GM12878 (cell line): ENCODE data around the gene INTU. TPM values are rescaled to one million over a fixed set of nuclear protein-coding genes. Genes with fewer than 3 reads are reported as not detected.

Experiments used
- ATAC-seq: fragments of 200-7000 bp; cut with Tn5 transposase; 3 replicates; pipeline ENCODE4 v1.9.1; 2020; ENCODE audit warnings: mild to moderate bottlenecking, moderate library complexity
- BruUV-seq: library from RNA; stranded (reverse); fragments of 400-500 nt; replicated peaks from 2 replicates; lab custom pipeline; 2021; lab: Mats Ljungman, UMichigan
- CTCF ChIA-PET: fragments of 300-600 bp; sonication (Branson Sonifier 250); formaldehyde crosslinking; extraction: SDS; loops from one replicate; lab custom pipeline; 2021; ENCODE audit warnings: inconsistent platforms; lab: Yijun Ruan, JAX
- POLR2A ChIA-PET: fragments of 350-600 bp; formaldehyde crosslinking; extraction: SDS; loops from one replicate; lab custom pipeline; 2021; ENCODE audit warnings: inconsistent platforms; lab: Charles Lee
- RAD21 ChIA-PET: fragments of 300-600 bp; sonication (Branson Sonifier 250); formaldehyde crosslinking; loops from one replicate; lab custom pipeline; 2023; ENCODE audit warnings: antibody characterized with exemption; ENCODE audit not compliant: unreplicated experiment; lab: Charles Lee
- SMC1A ChIA-PET: fragments of 300-600 bp; sonication (Branson Sonifier 250); formaldehyde crosslinking; loops from one replicate; lab custom pipeline; 2023; ENCODE audit not compliant: unreplicated experiment, uncharacterized antibody; lab: Charles Lee
- DNase-seq: peaks from one replicate; pipeline ENCODE4 v3.0.0-alpha.2; 2011; ENCODE audit warnings: low read depth, low spot score
- FAIRE-seq: peaks from 3 replicates; lab custom pipeline; 2011; peaks lifted over from hg19 to GRCh38; lab: Jason Lieb, UNC
- H2AFZ ChIP-seq: 2 replicates; pipeline ENCODE4 v1.6.0; 2011; ENCODE audit warnings: low read depth, low read length, control low read depth; ENCODE audit not compliant: control insufficient read depth
- H3K27ac ChIP-seq: 2 replicates; pipeline ENCODE4 v1.5.1; 2011; ENCODE audit warnings: control low read depth; ENCODE audit not compliant: control insufficient read depth, insufficient read depth
- H3K27me3 ChIP-seq, 2 experiments: replicated peaks in 1 of 2; 2 replicates each; pipeline versions ENCODE4 v1.6.0 to v1.6.1; 2011; ENCODE audit warnings: low read length in 1 of 2; ENCODE audit not compliant: control insufficient read depth in 2 of 2, insufficient read depth in 2 of 2
- H3K36me3 ChIP-seq, 2 experiments: 2 replicates each; pipeline ENCODE4 v1.5.1; 2011; ENCODE audit warnings: low read length in 1 of 2; ENCODE audit not compliant: control insufficient read depth in 2 of 2, insufficient read depth in 2 of 2
- H3K4me1 ChIP-seq: 2 replicates; pipeline ENCODE4 v1.6.1; 2011; ENCODE audit warnings: mild to moderate bottlenecking, low read length, moderate library complexity, mixed read lengths; ENCODE audit not compliant: control insufficient read depth, insufficient read depth
- H3K4me2 ChIP-seq: 2 replicates; pipeline ENCODE4 v1.6.0; 2011; ENCODE audit warnings: control low read depth; ENCODE audit not compliant: control insufficient read depth, insufficient read depth
- H3K4me3 ChIP-seq: fragments of 200-600 bp; sonication (generic); 2 replicates; pipeline ENCODE4 v1.5.1; 2016
- H3K79me2 ChIP-seq: 2 replicates; pipeline ENCODE4 v1.6.0; 2011; ENCODE audit warnings: low read length; ENCODE audit not compliant: control insufficient read depth, insufficient read depth
- H3K9ac ChIP-seq: 2 replicates; pipeline ENCODE4 v1.8.0; 2011; ENCODE audit warnings: low read length, control low read depth, mixed read lengths; ENCODE audit not compliant: control insufficient read depth, insufficient read depth
- H3K9me3 ChIP-seq: replicated peaks from 3 replicates; pipeline ENCODE4 v1.5.1; 2011; ENCODE audit warnings: mild to moderate bottlenecking, low read length; ENCODE audit not compliant: control insufficient read depth, insufficient read depth
- H4K20me1 ChIP-seq: 2 replicates; pipeline ENCODE4 v1.6.0; 2011; ENCODE audit not compliant: control insufficient read depth, insufficient read depth
- BCLAF1 ChIP-seq: fragments of 450-650 bp; IDR thresholded peaks from 2 replicates; pipeline ENCODE4 v1.6.1; 2017; ENCODE audit warnings: antibody characterized with exemption, mild to moderate bottlenecking, moderate library complexity
- CHD2 ChIP-seq: IDR thresholded peaks from 2 replicates; pipeline ENCODE4 v1.6.1; 2011; ENCODE audit warnings: low read depth, low read length, improper control_type of control experiment, borderline replicate concordance
- CREB1 ChIP-seq: IDR thresholded peaks from 2 replicates; pipeline ENCODE4 v1.6.1; 2012; ENCODE audit warnings: low read depth, mild to moderate bottlenecking, inconsistent platforms
- ESRRA ChIP-seq: IDR thresholded peaks from 2 replicates; pipeline ENCODE4 v1.6.1; 2012; ENCODE audit warnings: mild to moderate bottlenecking, low read length, improper control_type of control experiment
- FOXM1 ChIP-seq: IDR thresholded peaks from 2 replicates; pipeline ENCODE4 v1.6.1; 2012; ENCODE audit warnings: low read depth, mild to moderate bottlenecking, inconsistent platforms, low read length, moderate library complexity
- HCFC1 ChIP-seq: fragments of 150-350 bp; IDR thresholded peaks from 2 replicates; pipeline ENCODE4 v1.6.1; 2014; ENCODE audit warnings: low read length
- IRF4 ChIP-seq: IDR thresholded peaks from 2 replicates; pipeline ENCODE4 v1.6.1; 2011; ENCODE audit warnings: low read depth, low read length
- LARP7 ChIP-seq: fragments of 450-650 bp; IDR thresholded peaks from 2 replicates; pipeline ENCODE4 v1.6.1; 2017; ENCODE audit warnings: mild to moderate bottlenecking
- RELB ChIP-seq: fragments of 450-650 bp; IDR thresholded peaks from 2 replicates; pipeline ENCODE4 v1.6.1; 2017; ENCODE audit warnings: low read depth, mild to moderate bottlenecking, moderate library complexity
- WGBS: methylation state at CpG from one replicate; pipeline ENCODE4 v1.1.6; 2016; ENCODE audit warnings: low lambda C conversion rate; ENCODE audit not compliant: insufficient replicate concordance, insufficient coverage; ENCODE audit errors: missing lambda C conversion rate; 5-methylcytosine and 5-hydroxymethylcytosine counted together
- in situ Hi-C: fragments of 300-500 bp; cut with MboI; formaldehyde crosslinking; loops from 9 replicates; pipeline ENCODE4 v1.14.3; 2018; ENCODE audit warnings: mixed read lengths
- intact Hi-C: fragments of 100-400 bp; cut with micrococcal nuclease; formaldehyde crosslinking; loops from one replicate; pipeline ENCODE4 v1.14.2; 2022; ENCODE audit not compliant: unreplicated experiment
- polyA plus RNA-seq, 11 experiments: library from polyadenylated mRNA; depleted of rRNA in 4 of 11; unstranded in 6 of 11; stranded (reverse) in 5 of 11; fragments of >200 nt; fragmentation: Nextera tagmentation in 4 of 11; fragmentation: Illumina TruSeq in 1 of 11; extraction: Ambion mirVana in 4 of 11; extraction: Trizol in 1 of 11; gene quantifications; 1 replicate in 1 of 11; 2 replicates in 10 of 11; pipeline versions ENCODE4 v1.2.1 to v1.2.3, GENCODE V29; 2011 to 2016; ENCODE audit warnings: inconsistent platforms in 2 of 11, missing spikeins in 2 of 11, low read depth in 1 of 11
- total RNA-seq, 4 experiments: library from RNA; depleted of rRNA in 3 of 4; stranded (reverse); fragments of >200 nt in 3 of 4; fragmentation: Illumina TruSeq in 1 of 4; extraction: Trizol in 1 of 4; gene quantifications; 2 replicates each; pipeline versions ENCODE4 v1.2.1 to v1.2.3, GENCODE V29; 2013 to 2021
- TF ChIP-seq, protein P1 (sequence below), 3 experiments: IDR thresholded peaks in 2 of 3; conservative IDR thresholded peaks in 1 of 3; 2 replicates each; pipeline ENCODE4 v1.5.1; 2011; ENCODE audit warnings: low read depth in 3 of 3, low read length in 3 of 3, mild to moderate bottlenecking in 3 of 3, control low read depth in 2 of 3, moderate library complexity in 2 of 3, inconsistent platforms in 1 of 3, mixed read lengths in 1 of 3; ENCODE audit not compliant: control insufficient read depth in 2 of 3, insufficient read depth in 1 of 3; ENCODE audit errors: extremely low read depth in 1 of 3
- TF ChIP-seq, protein P2 (sequence below): IDR thresholded peaks from 2 replicates; pipeline ENCODE4 v1.6.1; 2012; ENCODE audit warnings: low read depth, low read length, improper control_type of control experiment
- TF ChIP-seq, protein P3 (sequence below): IDR thresholded peaks from 2 replicates; pipeline ENCODE4 v1.6.1; 2011; ENCODE audit warnings: low read depth, low read length, improper control_type of control experiment, borderline replicate concordance
- TF ChIP-seq, protein P4 (sequence below): fragments of 150-350 bp; IDR thresholded peaks from 2 replicates; pipeline ENCODE4 v1.6.1; 2016; ENCODE audit warnings: low read depth, low read length

Gene INTU
- total and polyA plus RNA-seq, 10 of the 15 experiments (the other 5 are each of a cell fraction or from before 2014, with no cell fraction given), result under 0.01 to 0.15 (median 0.01) TPM; not detected in 4

DNA sequence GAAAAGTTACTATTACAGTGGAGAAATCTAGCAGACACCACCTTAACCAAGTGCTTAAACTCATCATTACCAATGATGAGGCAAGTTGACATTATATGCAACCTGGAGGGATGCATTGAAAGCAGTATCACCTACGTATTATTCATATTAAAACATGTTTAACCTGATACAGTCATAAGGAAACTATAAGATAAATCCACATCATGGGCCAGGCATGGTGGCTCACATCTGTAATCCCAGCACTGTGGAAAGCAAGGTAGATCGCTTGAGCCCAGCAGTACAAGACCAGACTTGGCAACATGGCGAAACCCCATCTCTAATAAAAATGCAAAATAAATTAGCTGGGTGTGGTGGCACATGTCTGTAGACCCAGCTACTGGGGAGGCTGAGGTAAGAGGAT lies 22.3 kb upstream of the INTU start:
- CTCF ChIA-PET, result interaction anchor here (0.7 kb wide), 1 partner anchor 12 kb away, joined by 3 read pairs; no protein-coding TSS in a partner anchor
- intact Hi-C loops (no loop called here), in situ Hi-C loops (no loop called here)
- 41% methylated on average over 3 of the region's 3 CpGs for WGBS
- FAIRE-seq (no peak), ATAC-seq (no peak), DNase-seq (no peak)
- POLR2A ChIA-PET, result no interaction called here
- no peaks in the 10 kb centered on the region for H3K9me3 ChIP-seq
- H3K27ac ChIP-seq, result no peak overlapping the region
- SMC1A ChIA-PET, result interaction anchor here (0.7 kb wide), 1 partner anchor 122 kb away, joined by 3 read pairs; no protein-coding TSS in a partner anchor
- no peak overlapping the region for H3K9ac ChIP-seq
- H3K4me3 ChIP-seq, result no peak overlapping the region
- no peaks in the 10 kb centered on the region for H4K20me1 ChIP-seq
- no peaks in the 10 kb centered on the region for H3K79me2 ChIP-seq
- H3K4me1 ChIP-seq, result no peaks in the 10 kb centered on the region
- no peaks in the 10 kb centered on the region for H3K36me3 ChIP-seq
- H3K27me3 ChIP-seq, result 0 out of 4 replicates have a peak, but pooled peaks cover 0 to 3% of the 10 kb centered on the region in 2 experiments
- RAD21 ChIA-PET, result no interaction called here
- H2AFZ ChIP-seq, result no peak overlapping the region
- no peak overlapping the region for H3K4me2 ChIP-seq
- no TSS peak for BruUV-seq
- no peak for TF ChIP-seq FOXM1
- TF ChIP-seq, protein P1, sequence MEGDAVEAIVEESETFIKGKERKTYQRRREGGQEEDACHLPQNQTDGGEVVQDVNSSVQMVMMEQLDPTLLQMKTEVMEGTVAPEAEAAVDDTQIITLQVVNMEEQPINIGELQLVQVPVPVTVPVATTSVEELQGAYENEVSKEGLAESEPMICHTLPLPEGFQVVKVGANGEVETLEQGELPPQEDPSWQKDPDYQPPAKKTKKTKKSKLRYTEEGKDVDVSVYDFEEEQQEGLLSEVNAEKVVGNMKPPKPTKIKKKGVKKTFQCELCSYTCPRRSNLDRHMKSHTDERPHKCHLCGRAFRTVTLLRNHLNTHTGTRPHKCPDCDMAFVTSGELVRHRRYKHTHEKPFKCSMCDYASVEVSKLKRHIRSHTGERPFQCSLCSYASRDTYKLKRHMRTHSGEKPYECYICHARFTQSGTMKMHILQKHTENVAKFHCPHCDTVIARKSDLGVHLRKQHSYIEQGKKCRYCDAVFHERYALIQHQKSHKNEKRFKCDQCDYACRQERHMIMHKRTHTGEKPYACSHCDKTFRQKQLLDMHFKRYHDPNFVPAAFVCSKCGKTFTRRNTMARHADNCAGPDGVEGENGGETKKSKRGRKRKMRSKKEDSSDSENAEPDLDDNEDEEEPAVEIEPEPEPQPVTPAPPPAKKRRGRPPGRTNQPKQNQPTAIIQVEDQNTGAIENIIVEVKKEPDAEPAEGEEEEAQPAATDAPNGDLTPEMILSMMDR (IDR thresholded peaks at IDR 0.05 in 2 of 3, conservative IDR thresholded peaks at IDR 0.05 in 1 of 3; ENCODE audit: control insufficient read depth in 2 of 3, extremely low read depth in 1 of 3, insufficient read depth in 1 of 3, low read depth in 3 of 3, low read length in 3 of 3), result no peak
- no peak for TF ChIP-seq LARP7
- TF ChIP-seq, protein P2, sequence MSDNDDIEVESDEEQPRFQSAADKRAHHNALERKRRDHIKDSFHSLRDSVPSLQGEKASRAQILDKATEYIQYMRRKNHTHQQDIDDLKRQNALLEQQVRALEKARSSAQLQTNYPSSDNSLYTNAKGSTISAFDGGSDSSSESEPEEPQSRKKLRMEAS, result no peak
- TF ChIP-seq, protein P3, sequence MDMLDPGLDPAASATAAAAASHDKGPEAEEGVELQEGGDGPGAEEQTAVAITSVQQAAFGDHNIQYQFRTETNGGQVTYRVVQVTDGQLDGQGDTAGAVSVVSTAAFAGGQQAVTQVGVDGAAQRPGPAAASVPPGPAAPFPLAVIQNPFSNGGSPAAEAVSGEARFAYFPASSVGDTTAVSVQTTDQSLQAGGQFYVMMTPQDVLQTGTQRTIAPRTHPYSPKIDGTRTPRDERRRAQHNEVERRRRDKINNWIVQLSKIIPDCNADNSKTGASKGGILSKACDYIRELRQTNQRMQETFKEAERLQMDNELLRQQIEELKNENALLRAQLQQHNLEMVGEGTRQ, result no peak
- no peak for TF ChIP-seq BCLAF1
- TF ChIP-seq, protein P4, sequence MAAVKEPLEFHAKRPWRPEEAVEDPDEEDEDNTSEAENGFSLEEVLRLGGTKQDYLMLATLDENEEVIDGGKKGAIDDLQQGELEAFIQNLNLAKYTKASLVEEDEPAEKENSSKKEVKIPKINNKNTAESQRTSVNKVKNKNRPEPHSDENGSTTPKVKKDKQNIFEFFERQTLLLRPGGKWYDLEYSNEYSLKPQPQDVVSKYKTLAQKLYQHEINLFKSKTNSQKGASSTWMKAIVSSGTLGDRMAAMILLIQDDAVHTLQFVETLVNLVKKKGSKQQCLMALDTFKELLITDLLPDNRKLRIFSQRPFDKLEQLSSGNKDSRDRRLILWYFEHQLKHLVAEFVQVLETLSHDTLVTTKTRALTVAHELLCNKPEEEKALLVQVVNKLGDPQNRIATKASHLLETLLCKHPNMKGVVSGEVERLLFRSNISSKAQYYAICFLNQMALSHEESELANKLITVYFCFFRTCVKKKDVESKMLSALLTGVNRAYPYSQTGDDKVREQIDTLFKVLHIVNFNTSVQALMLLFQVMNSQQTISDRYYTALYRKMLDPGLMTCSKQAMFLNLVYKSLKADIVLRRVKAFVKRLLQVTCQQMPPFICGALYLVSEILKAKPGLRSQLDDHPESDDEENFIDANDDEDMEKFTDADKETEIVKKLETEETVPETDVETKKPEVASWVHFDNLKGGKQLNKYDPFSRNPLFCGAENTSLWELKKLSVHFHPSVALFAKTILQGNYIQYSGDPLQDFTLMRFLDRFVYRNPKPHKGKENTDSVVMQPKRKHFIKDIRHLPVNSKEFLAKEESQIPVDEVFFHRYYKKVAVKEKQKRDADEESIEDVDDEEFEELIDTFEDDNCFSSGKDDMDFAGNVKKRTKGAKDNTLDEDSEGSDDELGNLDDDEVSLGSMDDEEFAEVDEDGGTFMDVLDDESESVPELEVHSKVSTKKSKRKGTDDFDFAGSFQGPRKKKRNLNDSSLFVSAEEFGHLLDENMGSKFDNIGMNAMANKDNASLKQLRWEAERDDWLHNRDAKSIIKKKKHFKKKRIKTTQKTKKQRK, result no peak
- TF ChIP-seq ESRRA, result no peak
- no peak for TF ChIP-seq IRF4
- TF ChIP-seq HCFC1, result no peak
- TF ChIP-seq RELB, result no peak
- TF ChIP-seq CREB1, result no peak
- no peak for TF ChIP-seq CHD2
